ENCODE measurements around the gene THBD.
A peak's percentile ranks its signal among the peaks of the same experiment; 100 is the strongest.

The THBD gene

DNA sequence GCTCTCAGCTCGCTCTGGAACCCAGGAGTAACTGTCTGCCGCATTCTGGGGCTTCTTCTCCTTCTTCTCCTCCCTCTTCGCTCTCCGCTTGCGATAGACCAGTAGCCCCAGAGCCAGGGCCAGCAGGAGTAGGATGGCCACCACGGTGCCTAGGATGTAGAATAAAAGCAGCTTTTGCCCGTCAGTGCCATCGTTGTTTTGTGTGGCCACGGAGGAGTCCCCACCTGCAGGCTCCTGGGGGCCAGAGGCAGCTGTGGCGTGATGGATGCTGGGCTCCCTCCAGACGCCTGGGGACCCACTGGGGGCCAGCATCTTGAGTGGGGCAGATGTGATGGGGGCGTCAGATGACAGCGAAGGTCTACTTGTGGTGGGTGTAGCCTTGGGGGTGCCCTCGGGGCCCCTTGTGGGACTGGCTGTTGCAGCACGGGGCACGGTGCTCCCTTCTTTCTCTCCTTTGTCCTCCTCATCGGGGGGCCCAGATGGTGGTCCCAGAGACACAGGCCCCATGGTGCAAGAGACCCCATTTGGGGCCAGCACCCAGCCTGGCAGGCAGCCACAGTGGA, 34.9 kb upstream of the THBD start:
- no peak for DNase-seq

DNA sequence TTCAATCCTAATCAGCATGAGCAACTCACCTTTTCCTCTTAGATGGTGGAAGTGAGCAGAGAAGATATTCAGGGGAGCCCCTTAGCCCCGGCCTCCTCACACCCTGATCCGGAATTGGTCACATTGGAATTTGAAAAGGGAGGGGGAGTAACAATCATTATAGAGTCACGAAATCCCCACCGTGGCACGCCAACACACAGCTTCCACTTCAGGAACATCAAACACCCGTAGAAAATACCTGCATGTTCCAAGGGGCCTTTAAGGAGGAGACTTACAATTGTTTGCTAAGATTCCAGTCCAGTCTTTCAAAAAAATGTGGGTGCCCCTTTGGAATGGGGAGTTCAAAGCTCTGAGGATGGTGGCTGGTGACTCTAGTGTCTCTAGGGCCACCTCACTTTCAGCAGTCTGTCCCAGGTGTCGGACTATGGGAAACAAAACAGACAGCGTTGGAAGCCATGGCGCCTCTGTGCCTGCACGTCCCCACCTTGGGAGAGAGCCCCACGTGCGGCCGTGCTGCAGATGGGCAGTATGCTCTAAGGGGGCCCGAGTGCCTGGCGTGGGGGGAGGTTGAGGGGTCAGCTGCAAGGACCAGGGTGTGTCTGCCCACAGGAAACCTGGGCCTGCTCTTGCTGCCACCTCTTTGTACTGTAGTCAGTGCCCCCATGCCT, 34.2 kb upstream of the THBD start:
- DNase-seq, result no peak

DNA sequence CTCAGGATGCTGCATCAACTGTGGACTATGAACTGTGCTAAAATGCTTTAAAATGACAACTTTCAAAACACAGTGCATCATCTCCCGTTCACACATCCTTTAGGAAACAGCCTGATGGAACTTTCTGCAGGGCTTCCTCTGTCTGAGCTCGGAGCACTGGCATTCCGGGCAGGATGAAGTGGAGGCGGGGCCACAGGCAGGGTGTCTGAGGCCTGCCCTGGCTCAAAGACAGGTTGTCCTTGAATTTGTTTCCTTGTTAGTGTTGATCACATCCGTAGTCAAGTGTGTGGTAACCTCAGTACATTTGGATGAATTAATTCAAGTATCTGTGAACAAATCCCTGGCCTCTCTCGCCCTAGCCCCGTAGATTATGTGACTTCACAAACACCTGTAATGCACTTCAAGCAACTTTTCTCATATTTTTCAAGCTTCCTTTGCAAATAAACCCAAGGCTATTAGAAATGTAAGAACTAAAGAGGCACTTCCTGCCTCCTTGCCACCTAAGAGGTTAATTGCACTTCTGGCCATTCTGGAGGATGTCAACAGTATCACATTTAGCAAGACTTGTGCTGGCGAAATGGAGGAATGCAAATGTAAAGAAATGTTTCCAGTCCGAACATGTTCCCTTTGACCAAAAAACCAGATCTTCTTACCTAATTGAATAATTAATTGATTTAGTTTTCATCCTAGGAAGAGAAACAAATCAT, 33.5 kb upstream of the THBD start:
- no peak for DNase-seq

- DNase-seq, result no peak
Measured at GRCh38 chr20:23081263-23081819, 31.9 kb upstream of the THBD start.

- no peak for DNase-seq
Measured at GRCh38 chr20:23080521-23080920, 31.0 kb upstream of the THBD start.

- DNase-seq, result no peak
Measured at GRCh38 chr20:23079926-23080325, 30.5 kb upstream of the THBD start.

- no peak for DNase-seq
Measured at GRCh38 chr20:23079016-23079351, 29.5 kb upstream of the THBD start.

GRCh38 chr20:23078351-23079015, 29.0 kb upstream of the THBD start:
- no peak for DNase-seq

DNA sequence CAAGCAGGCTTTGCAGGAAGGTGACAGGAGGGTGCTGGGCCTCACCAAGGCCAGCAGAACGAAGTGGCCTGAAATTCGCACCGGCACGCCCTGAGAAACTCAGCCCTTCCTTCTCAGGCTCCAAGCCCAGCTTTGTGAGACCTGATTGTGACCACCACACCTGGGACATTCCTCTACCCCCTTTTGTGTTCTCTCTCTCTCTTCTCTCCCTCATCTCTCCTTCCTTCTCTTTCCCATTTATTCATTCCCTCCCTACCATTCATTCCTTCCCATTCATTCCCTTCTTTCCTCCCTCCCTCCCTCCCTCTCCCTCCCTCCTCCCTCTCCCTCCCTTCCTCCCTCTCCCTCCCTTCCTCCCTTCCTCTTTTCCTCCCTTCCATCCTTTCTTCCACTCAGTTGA, 27.8 kb upstream of the THBD start:
- no peak for DNase-seq

DNA sequence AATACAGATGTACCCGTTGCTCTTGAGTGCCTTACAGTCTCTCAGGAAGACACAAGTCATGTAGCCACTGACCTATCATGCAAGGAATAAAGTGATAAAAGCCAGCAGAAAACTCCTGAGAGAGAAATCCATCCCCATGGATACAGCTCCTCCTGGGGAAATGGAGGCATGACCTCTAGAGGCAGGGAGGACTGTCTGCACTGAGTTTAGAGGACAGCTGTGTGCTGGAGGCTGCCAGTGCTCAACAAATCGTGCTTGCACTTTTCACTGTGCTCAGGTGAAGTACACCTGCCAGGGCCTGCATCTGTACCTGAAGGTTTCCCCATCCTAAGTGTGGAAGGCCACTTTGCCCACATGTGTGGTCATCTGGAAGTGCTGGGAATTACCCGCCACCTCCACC, 24.6 kb upstream of the THBD start:
- no peak for DNase-seq

DNA sequence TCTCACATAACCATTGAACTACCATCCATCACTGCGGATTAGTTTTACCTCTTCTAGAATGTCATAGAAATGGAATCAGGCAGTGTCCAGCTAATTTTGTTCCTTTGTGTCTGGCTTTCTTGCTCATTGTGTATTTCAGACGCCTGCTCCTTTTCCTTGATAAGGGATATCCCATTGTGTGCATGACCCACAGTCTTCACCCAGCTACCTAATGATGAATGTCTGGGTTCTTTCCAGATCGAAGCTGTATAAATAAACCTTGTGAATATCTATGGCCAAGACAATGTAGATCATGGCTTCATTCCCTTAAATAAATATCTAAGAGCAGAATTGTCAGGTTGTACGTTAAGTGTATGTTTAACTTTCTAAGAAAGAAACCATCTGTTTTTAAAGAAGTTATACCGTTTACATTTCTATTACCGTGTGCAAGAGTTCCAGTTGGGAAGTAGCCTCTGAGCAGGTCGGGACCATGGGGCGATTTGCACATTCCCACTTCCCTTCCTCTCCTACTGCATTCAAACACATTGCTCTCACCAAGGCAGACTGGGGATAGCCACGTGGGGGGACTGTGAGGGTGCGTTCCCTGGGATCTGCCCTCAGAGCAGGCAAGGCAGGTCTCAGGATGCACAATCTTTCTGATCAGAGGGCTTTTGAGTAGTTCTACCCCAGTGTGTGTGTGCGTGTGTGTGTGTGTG, 23.6 kb upstream of the THBD start:
- DNase-seq, result no peak

- no peak for DNase-seq
Measured at GRCh38 chr20:23071996-23072395, 22.5 kb upstream of the THBD start.

DNA sequence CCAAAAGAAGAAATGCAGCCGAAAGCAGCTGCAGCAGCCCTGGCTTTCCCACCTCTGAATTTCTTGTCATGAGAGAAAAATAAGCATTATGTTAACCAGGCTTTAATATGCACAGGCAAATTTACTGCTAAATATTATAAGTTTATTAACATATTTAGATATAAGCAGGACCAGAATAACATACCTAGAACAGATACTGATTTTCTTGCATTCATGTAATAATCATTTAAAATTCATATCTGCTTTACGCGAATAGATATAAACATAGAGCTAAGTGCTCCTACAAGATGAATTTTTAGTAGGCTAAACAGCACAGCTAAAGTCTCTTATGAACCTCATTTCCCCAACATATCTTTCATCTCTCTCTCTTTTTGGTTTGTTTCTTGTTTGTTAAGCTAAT, 21.9 kb upstream of the THBD start:
- no peak for DNase-seq

DNA sequence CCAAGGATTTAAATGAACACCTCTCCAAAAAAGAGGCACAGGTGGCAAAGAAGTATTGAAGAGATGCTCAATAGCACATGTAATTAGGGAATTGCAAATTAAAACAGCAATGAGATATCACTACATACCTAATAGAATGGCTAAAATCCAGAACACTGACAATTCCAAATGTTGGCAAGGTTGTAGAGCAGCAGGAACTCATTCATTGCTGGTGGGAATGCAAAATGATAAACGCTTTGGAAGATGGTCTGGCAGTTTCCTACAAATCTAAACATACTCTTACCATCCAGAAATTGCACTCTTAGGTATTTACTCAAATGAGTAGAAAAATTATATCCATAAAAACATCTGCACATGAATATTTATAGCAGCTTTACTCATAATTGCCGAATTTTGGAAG, 19.6 kb upstream of the THBD start:
- no peak for DNase-seq

GRCh38 chr20:23068283-23068682, 18.8 kb upstream of the THBD start:
- no peak for DNase-seq

- no peak for DNase-seq
Measured at GRCh38 chr20:23066772-23067171, 17.3 kb upstream of the THBD start.

DNA sequence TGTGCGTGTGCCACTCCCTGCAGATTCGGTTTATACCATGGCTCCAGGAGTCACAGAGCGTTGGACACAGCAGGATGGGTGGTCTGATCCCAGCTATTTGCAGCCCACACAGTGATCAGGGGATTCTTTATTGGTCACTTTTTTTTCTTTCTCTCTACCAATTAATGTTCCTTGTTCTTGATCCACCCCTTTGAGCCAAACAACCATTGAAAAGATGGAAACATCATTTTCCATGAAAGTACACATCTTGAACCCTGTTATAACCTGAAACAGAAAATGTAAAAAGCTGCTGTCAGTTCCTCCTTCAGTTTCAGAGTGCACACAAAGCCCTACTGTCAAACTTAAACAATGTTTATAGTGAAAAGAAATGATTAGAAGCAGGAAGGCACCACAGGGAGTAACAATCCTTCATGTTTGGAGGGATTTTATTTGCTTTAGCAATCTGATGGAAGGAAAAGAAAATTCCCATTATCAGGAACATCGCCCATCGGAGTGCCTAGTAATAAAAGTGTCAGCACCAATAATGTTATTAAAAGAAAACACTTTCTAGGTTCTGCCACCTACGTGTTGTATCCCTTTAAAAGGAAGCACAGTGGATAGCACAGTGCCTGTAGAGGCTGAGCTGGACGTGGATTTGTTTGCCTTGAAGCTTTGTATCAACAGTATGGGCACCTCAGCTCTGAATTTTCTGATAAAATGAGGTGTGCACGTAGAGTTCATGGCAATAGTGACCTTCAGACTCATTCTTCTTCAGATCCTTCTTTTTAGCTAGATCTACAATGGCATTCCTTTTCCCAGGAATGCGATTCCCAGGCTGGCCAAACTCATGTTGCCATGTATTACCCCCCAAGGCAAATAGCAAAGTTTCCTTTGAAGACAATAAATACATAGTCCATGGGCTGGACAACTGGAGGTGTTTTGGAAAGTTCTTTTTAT, 16.1 kb upstream of the THBD start:
- no peak for DNase-seq

- DNase-seq, result no peak
Measured at GRCh38 chr20:23063581-23063980, 14.1 kb upstream of the THBD start.

- no peak for DNase-seq
Measured at GRCh38 chr20:23063168-23063567, 13.7 kb upstream of the THBD start.

DNA sequence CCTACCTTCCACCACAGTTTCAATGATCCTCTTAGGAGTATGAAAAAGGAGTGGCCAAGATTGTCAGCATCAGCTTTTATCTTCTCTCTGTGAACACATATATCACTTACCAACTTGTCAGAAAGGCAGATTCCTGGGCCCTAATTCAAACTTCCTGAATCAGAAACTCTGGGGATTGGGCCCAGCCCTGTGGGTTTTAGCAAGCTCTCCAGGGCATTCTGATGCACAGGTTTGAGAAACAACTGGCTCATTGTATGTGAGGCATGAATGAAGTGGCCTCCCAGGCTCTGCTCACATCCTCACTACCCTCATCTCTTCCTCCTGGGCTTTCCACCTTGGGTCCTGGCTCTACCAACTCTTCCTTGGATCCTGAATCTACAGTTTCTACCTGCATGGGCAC, 13.2 kb upstream of the THBD start:
- DNase-seq, result no peak

- DNase-seq, result peak in 1 of 2 donors; percentile 46
Measured at GRCh38 chr20:23061734-23062561, 12.5 kb upstream of the THBD start.
